Measurements from ENCODE around the gene AFF1. TPM values are rescaled to one million over a fixed set of nuclear protein-coding genes. Genes with fewer than 3 reads are reported as not detected.

AFF1 gene
- total and polyA plus RNA-seq, 7 experiments from 2014 or later, result 20.8 to 88.6 (median 66.8) TPM

- intact Hi-C loops (cut with micrococcal nuclease), result no loop called here
- H3K27ac Mint-ChIP-seq, result peak overlapping the region; percentile 3 to 75 (median 39)
Measured at GRCh38 chr4:87019898-87020297, 85.1 kb downstream of the AFF1 start.

GRCh38 chr4:87024201-87024600 lies 89.4 kb downstream of the AFF1 start:
- intact Hi-C loops (cut with micrococcal nuclease), result no loop called here
- Histone ChIP-seq H3K36me3 (ENCODE audit: control insufficient read depth in 2 of 3, insufficient read depth in 3 of 3, low read length in 3 of 3) (no peaks in the 10 kb centered on the region), H3K27me3 (ENCODE audit: control insufficient read depth in 2 of 2, insufficient read depth in 2 of 2, low read length in 2 of 2) (no peaks in the 10 kb centered on the region), H3K4me3 (ENCODE audit: low read length) (no peak overlapping the region), H3K27ac (ENCODE audit: low read depth, low read length) (no peak overlapping the region), H3K4me1 (ENCODE audit: control insufficient read depth in 2 of 2, insufficient read depth in 2 of 2, low read length in 2 of 2) (peaks cover 4 to 14% of the 10 kb centered on the region in 2 donors), H3K9me3 (ENCODE audit: control insufficient read depth in 2 of 3, low read length in 3 of 3) (no peaks in the 10 kb centered on the region)
- no peak overlapping the region for H3K4me3 Mint-ChIP-seq
- peaks cover 40 to 70% (median 62%) of the 10 kb centered on the region in 7 donors for H3K4me1 Mint-ChIP-seq
- ChIA-PET CTCF (interaction anchor here (1.5 kb wide), 1 partner anchor 69 kb away, joined by 4 read pairs; no protein-coding TSS in a partner anchor), POLR2A (interaction anchor here (2.0 kb wide), 1 partner anchor 18 kb away, joined by 8 read pairs; no protein-coding TSS in a partner anchor)
- H3K9me3 Mint-ChIP-seq, result no peaks in the 10 kb centered on the region
- no peak for ATAC-seq
- peak overlapping the region in 1 of 9 donors; percentile 31 for H3K27ac Mint-ChIP-seq
- DNase-seq, result no peak
- no peaks in the 10 kb centered on the region for H3K27me3 Mint-ChIP-seq
- H3K36me3 Mint-ChIP-seq, result peaks cover 0 to 12% (median 0%) of the 10 kb centered on the region in 5 donors

More at GRCh38 chr4:87019898-87020297, 85.1 kb downstream of the AFF1 start:
- ChIA-PET CTCF (no interaction called here), POLR2A (no interaction called here)
- Histone ChIP-seq H3K36me3 (ENCODE audit: control insufficient read depth in 2 of 3, insufficient read depth in 3 of 3, low read length in 3 of 3) (no peaks in the 10 kb centered on the region), H3K27ac (ENCODE audit: low read depth, low read length) (no peak overlapping the region), H3K4me3 (ENCODE audit: low read length) (no peak overlapping the region), H3K9me3 (ENCODE audit: control insufficient read depth in 2 of 3, low read length in 3 of 3) (no peaks in the 10 kb centered on the region), H3K4me1 (ENCODE audit: control insufficient read depth in 2 of 2, insufficient read depth in 2 of 2, low read length in 2 of 2) (peaks cover 8 to 17% of the 10 kb centered on the region in 2 donors), H3K27me3 (ENCODE audit: control insufficient read depth in 2 of 2, insufficient read depth in 2 of 2, low read length in 2 of 2) (no peaks in the 10 kb centered on the region)
- H3K4me1 Mint-ChIP-seq, result peaks cover 52 to 88% (median 83%) of the 10 kb centered on the region in 7 donors
- ATAC-seq (no peak), DNase-seq (no peak)
- peaks cover 0 to 8% (median 0%) of the 10 kb centered on the region in 5 donors for H3K36me3 Mint-ChIP-seq
- H3K27me3 Mint-ChIP-seq, result no peaks in the 10 kb centered on the region
- peak overlapping the region in 9 of 10 donors; percentile 2 to 70 (median 47) for H3K4me3 Mint-ChIP-seq
- peaks cover 0 to 4% (median 0%) of the 10 kb centered on the region in 11 donors for H3K9me3 Mint-ChIP-seq

GRCh38 chr4:87025023-87025613 lies 90.3 kb downstream of the AFF1 start:
- no peak for ATAC-seq
- H3K4me3 ChIP-seq (ENCODE audit: low read length), result no peak overlapping the region
- POLR2A ChIA-PET, result no interaction called here
- H3K36me3 ChIP-seq (ENCODE audit: control insufficient read depth in 2 of 3, insufficient read depth in 3 of 3, low read length in 3 of 3), result no peaks in the 10 kb centered on the region
- H3K27me3 ChIP-seq (ENCODE audit: control insufficient read depth in 2 of 2, insufficient read depth in 2 of 2, low read length in 2 of 2), result no peaks in the 10 kb centered on the region
- H3K36me3 Mint-ChIP-seq, result peaks cover 0 to 17% (median 0%) of the 10 kb centered on the region in 5 donors
- H3K9me3 Mint-ChIP-seq, result no peaks in the 10 kb centered on the region
- peaks cover 37 to 61% (median 56%) of the 10 kb centered on the region in 7 donors for H3K4me1 Mint-ChIP-seq
- H3K4me1 ChIP-seq (ENCODE audit: control insufficient read depth in 2 of 2, insufficient read depth in 2 of 2, low read length in 2 of 2), result peaks cover 0 to 8% of the 10 kb centered on the region in 2 donors
- no peak overlapping the region for H3K4me3 Mint-ChIP-seq
- intact Hi-C loops (cut with micrococcal nuclease), result no loop called here
- no peak for DNase-seq
- H3K27ac ChIP-seq (ENCODE audit: low read depth, low read length), result no peak overlapping the region
- H3K27me3 Mint-ChIP-seq, result no peaks in the 10 kb centered on the region
- H3K9me3 ChIP-seq (ENCODE audit: control insufficient read depth in 2 of 3, low read length in 3 of 3), result no peaks in the 10 kb centered on the region
- peak overlapping the region in 1 of 9 donors; percentile 27 for H3K27ac Mint-ChIP-seq
- CTCF ChIA-PET, result no interaction called here

GRCh38 chr4:87025614-87026041 lies 90.8 kb downstream of the AFF1 start:
- H3K27me3 ChIP-seq (ENCODE audit: control insufficient read depth in 2 of 2, insufficient read depth in 2 of 2, low read length in 2 of 2), result no peaks in the 10 kb centered on the region
- no peak overlapping the region for H3K27ac ChIP-seq (ENCODE audit: low read depth, low read length)
- peaks cover 0 to 17% (median 0%) of the 10 kb centered on the region in 5 donors for H3K36me3 Mint-ChIP-seq
- DNase-seq, result no peak
- H3K27ac Mint-ChIP-seq, result no peak overlapping the region
- peaks cover 33 to 55% (median 51%) of the 10 kb centered on the region in 7 donors for H3K4me1 Mint-ChIP-seq
- H3K4me3 ChIP-seq (ENCODE audit: low read length), result no peak overlapping the region
- ATAC-seq, result no peak
- peaks cover 0 to 13% of the 10 kb centered on the region in 2 donors for H3K4me1 ChIP-seq (ENCODE audit: control insufficient read depth in 2 of 2, insufficient read depth in 2 of 2, low read length in 2 of 2)
- no peaks in the 10 kb centered on the region for H3K9me3 Mint-ChIP-seq
- no peak overlapping the region for H3K4me3 Mint-ChIP-seq
- H3K9me3 ChIP-seq (ENCODE audit: control insufficient read depth in 2 of 3, low read length in 3 of 3), result no peaks in the 10 kb centered on the region
- CTCF ChIA-PET, result no interaction called here
- H3K27me3 Mint-ChIP-seq, result no peaks in the 10 kb centered on the region
- no peaks in the 10 kb centered on the region for H3K36me3 ChIP-seq (ENCODE audit: control insufficient read depth in 2 of 3, insufficient read depth in 3 of 3, low read length in 3 of 3)
- intact Hi-C loops (cut with micrococcal nuclease), result no loop called here
- POLR2A ChIA-PET, result no interaction called here

- DNase-seq, result no peak
- peak; percentile 69 for ATAC-seq
- peak overlapping the region in 4 of 10 donors; percentile 2 to 37 (median 24) for H3K4me3 Mint-ChIP-seq
- no peaks in the 10 kb centered on the region for H3K27me3 Mint-ChIP-seq
- no peak overlapping the region for H3K4me3 ChIP-seq (ENCODE audit: low read length)
- H3K36me3 ChIP-seq (ENCODE audit: control insufficient read depth in 2 of 3, insufficient read depth in 3 of 3, low read length in 3 of 3), result no peaks in the 10 kb centered on the region
- H3K27ac Mint-ChIP-seq, result peak overlapping the region in 5 of 9 donors; percentile 2 to 81 (median 26)
- intact Hi-C loops (cut with micrococcal nuclease), result no loop called here
- ChIA-PET POLR2A (interaction anchor here (0.7 kb wide), 1 partner anchor 21 kb away, joined by 6 read pairs; no protein-coding TSS in a partner anchor), CTCF (no interaction called here)
- H3K4me1 ChIP-seq (ENCODE audit: control insufficient read depth in 2 of 2, insufficient read depth in 2 of 2, low read length in 2 of 2), result peaks cover 0 to 21% of the 10 kb centered on the region in 2 donors
- peaks cover 23 to 43% (median 39%) of the 10 kb centered on the region in 7 donors for H3K4me1 Mint-ChIP-seq
- H3K36me3 Mint-ChIP-seq, result peaks cover 0 to 13% (median 0%) of the 10 kb centered on the region in 5 donors
- no peaks in the 10 kb centered on the region for H3K27me3 ChIP-seq (ENCODE audit: control insufficient read depth in 2 of 2, insufficient read depth in 2 of 2, low read length in 2 of 2)
- H3K9me3 Mint-ChIP-seq, result no peaks in the 10 kb centered on the region
- H3K9me3 ChIP-seq (ENCODE audit: control insufficient read depth in 2 of 3, low read length in 3 of 3), result no peaks in the 10 kb centered on the region
- no peak overlapping the region for H3K27ac ChIP-seq (ENCODE audit: low read depth, low read length)
Measured at GRCh38 chr4:87026800-87027495, 92.1 kb downstream of the AFF1 start.

- ChIA-PET CTCF (no interaction called here), POLR2A (no interaction called here)
- Mint-ChIP-seq H3K9me3 (no peaks in the 10 kb centered on the region), H3K4me1 (peaks cover 15 to 34% (median 25%) of the 10 kb centered on the region in 7 donors), H3K27ac (peak overlapping the region in 1 of 9 donors; percentile 0), H3K27me3 (no peaks in the 10 kb centered on the region), H3K4me3 (peak overlapping the region in 1 of 10 donors; percentile 5), H3K36me3 (peaks cover 0 to 9% (median 0%) of the 10 kb centered on the region in 5 donors)
- Histone ChIP-seq H3K9me3 (ENCODE audit: control insufficient read depth in 2 of 3, low read length in 3 of 3) (no peaks in the 10 kb centered on the region), H3K27me3 (ENCODE audit: control insufficient read depth in 2 of 2, insufficient read depth in 2 of 2, low read length in 2 of 2) (no peaks in the 10 kb centered on the region), H3K36me3 (ENCODE audit: control insufficient read depth in 2 of 3, insufficient read depth in 3 of 3, low read length in 3 of 3) (no peaks in the 10 kb centered on the region), H3K27ac (ENCODE audit: low read depth, low read length) (no peak overlapping the region), H3K4me1 (ENCODE audit: control insufficient read depth in 2 of 2, insufficient read depth in 2 of 2, low read length in 2 of 2) (peaks cover 4 to 21% of the 10 kb centered on the region in 2 donors), H3K4me3 (ENCODE audit: low read length) (no peak overlapping the region)
- ATAC-seq (no peak), DNase-seq (no peak)
- intact Hi-C loops (cut with micrococcal nuclease), result no loop called here
Measured at GRCh38 chr4:87029356-87029755, 94.5 kb downstream of the AFF1 start.

All from naive thymus-derived CD4-positive, alpha-beta T cell (primary cell).